AG10803 (cell line): ENCODE measurements around the gene TEDC2.

Experiments
- DNase-seq: peaks from one replicate; pipeline ENCODE4 v3.0.0; 2010; ENCODE audit warnings: low read depth
- H3K4me3 ChIP-seq: 2 replicates; pipeline ENCODE4 v1.5.1; 2011; ENCODE audit warnings: mild to moderate bottlenecking, low read length, control low read depth
- TF ChIP-seq, protein P1 (sequence below): conservative IDR thresholded peaks from 2 replicates; pipeline ENCODE4 v1.5.1; 2011; ENCODE audit warnings: mild to moderate bottlenecking, low read length, control low read depth, inconsistent platforms

Gene TEDC2

DNA sequence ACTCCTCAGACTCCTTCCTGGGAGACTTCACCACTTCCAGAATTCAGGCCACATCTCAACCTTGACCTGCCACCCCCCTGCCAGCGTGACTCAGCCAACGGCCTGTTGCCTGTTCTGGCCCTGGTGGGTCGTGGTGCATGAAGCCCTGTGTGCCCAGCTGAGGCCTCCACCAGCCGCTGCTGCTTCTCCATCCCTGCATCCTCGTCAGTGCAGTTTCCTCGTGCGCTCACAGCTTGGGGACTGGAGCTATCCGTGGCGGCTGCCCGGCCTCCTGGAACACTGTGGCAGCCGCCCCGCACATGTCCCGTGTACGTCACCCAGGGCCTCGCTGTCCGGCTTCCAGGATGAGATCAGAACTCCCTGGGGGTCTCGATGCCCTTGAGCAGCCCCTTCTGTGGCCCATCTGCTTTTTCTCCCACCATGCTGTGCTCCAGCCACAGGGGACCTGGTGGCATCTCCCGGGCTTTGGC is 8.0 kb upstream of the TEDC2 start:
- DNase-seq = no peak
- no peak overlapping the region for H3K4me3 ChIP-seq
- TF ChIP-seq, protein P1, sequence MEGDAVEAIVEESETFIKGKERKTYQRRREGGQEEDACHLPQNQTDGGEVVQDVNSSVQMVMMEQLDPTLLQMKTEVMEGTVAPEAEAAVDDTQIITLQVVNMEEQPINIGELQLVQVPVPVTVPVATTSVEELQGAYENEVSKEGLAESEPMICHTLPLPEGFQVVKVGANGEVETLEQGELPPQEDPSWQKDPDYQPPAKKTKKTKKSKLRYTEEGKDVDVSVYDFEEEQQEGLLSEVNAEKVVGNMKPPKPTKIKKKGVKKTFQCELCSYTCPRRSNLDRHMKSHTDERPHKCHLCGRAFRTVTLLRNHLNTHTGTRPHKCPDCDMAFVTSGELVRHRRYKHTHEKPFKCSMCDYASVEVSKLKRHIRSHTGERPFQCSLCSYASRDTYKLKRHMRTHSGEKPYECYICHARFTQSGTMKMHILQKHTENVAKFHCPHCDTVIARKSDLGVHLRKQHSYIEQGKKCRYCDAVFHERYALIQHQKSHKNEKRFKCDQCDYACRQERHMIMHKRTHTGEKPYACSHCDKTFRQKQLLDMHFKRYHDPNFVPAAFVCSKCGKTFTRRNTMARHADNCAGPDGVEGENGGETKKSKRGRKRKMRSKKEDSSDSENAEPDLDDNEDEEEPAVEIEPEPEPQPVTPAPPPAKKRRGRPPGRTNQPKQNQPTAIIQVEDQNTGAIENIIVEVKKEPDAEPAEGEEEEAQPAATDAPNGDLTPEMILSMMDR = no peak

- no peak for DNase-seq
- TF ChIP-seq, protein P1 = no peak
- H3K4me3 ChIP-seq = no peak overlapping the region
Observed at GRCh38 chr16:2452650-2453049, 7.3 kb upstream of the TEDC2 start.

DNA sequence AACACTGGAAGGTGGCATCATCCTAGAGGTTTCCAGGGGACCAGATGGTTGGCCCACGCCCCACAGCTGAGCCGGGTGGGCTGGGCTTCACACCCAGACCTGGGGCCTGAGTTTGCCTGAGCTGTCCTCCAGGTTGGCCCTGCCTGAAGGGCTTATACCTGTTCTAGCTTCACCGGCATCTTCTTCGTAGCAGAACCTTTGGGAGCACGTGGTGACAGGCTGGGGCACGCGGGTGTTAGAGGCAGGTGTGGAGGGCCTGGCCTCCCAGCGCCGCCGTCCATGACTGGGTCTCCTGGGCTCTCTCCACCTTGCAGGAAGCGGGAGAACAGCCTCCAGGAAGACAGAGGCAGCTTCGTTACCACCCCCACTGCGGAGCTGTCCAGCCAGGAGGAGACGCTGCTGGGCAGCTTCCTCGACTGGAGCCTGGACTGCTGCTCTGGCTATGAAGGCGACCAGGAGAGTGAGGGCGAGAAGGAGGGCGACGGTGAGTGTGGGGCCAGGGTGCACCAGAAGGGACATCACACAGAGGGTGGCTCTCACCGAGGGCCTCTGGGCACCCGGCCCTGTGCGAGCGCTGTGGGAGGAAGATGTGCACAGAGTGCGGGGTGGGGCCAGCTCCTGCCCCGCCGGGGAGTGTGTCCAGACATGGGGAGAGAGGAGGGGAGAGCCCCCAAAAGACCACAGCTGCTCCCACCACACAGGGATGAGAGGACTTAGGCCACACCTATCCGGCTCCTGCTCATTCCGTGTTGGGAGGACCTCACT is 4.6 kb upstream of the TEDC2 start:
- no peak overlapping the region for H3K4me3 ChIP-seq
- no peak for DNase-seq
- TF ChIP-seq, protein P1 = no peak

DNA sequence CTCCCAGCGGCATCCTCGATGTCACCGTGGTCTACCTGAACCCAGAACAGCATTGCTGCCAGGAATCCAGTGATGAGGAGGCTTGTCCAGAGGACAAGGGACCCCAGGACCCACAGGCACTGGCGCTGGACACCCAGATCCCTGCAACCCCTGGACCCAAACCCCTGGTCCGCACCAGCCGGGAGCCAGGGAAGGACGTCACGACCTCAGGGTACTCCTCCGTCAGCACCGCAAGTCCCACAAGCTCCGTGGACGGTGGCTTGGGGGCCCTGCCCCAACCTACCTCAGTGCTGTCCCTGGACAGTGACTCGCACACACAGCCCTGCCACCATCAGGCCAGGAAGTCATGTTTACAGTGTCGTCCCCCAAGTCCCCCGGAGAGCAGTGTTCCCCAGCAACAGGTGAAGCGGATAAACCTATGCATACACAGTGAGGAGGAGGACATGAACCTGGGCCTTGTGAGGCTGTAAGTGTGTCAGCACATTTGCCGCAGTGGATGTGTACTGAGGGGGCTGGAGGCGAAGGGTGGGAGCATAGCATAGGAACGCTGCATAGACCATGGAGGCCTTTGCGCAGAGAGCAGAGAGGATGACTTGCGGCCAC is 3.3 kb upstream of the TEDC2 start:
- TF ChIP-seq, protein P1 = no peak
- no peak overlapping the region for H3K4me3 ChIP-seq
- no peak for DNase-seq

- TF ChIP-seq, protein P1 = no peak
- H3K4me3 ChIP-seq = no peak overlapping the region
- DNase-seq = no peak
Observed at GRCh38 chr16:2457267-2457666, 2.6 kb upstream of the TEDC2 start.

DNA sequence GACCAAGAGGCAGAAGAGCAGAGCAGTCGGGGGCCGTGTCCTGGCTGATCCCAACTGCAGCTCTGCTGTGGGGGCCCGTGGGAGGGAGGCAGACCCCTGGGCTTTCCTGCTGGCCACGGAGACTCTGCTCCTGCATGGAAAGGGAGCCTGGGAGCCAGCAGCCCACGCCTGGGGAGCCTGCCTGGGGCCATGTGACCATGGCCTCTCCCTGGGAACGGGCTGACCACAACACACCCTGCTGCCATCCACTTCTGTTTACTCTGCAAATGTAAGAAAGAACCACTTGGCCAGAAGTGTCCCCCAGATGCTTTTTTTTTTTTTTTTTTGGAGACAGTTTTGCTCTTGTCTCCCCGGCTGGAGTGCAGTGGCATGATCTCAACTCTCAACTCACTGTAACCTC is 2.0 kb upstream of the TEDC2 start:
- no peak for DNase-seq
- H3K4me3 ChIP-seq = no peak overlapping the region
- TF ChIP-seq, protein P1 = no peak
